Erythroblast (primary cell): ENCODE measurements around the gene BBC3.

Experiments
- GATA1 ChIP-seq: IDR thresholded peaks from 2 replicates; pipeline ENCODE4 v1.6.1; 2011; ENCODE audit warnings: low read depth, mild to moderate bottlenecking, control low read depth, low read length, moderate library complexity
- POLR2A ChIP-seq: IDR thresholded peaks from 2 replicates; pipeline ENCODE4 v1.6.1; 2011; ENCODE audit warnings: mild to moderate bottlenecking, low read length

DNA sequence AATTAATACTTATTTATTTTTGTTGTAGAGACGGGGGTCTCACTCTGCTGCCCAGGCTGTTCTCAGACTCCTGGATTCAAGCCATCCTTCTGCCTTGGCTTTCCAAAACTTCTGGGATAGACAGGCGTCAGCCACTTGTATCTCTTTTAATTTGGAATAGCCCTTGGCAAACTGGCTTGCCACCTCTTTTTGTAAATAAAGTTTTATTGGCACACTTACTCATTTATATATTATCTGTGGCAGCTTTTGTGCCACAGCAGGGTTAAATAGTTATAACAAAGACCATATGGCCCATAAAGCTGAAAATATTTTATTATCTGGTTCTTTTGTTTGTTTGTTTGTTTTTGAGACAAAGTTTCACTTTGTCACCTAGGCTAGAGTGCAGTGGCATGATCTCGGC lies 30.5 kb downstream of the BBC3 start:
- no peak for TF ChIP-seq POLR2A
- TF ChIP-seq GATA1 = no peak
